ENCODE data around the gene DIP2C.

DNA sequence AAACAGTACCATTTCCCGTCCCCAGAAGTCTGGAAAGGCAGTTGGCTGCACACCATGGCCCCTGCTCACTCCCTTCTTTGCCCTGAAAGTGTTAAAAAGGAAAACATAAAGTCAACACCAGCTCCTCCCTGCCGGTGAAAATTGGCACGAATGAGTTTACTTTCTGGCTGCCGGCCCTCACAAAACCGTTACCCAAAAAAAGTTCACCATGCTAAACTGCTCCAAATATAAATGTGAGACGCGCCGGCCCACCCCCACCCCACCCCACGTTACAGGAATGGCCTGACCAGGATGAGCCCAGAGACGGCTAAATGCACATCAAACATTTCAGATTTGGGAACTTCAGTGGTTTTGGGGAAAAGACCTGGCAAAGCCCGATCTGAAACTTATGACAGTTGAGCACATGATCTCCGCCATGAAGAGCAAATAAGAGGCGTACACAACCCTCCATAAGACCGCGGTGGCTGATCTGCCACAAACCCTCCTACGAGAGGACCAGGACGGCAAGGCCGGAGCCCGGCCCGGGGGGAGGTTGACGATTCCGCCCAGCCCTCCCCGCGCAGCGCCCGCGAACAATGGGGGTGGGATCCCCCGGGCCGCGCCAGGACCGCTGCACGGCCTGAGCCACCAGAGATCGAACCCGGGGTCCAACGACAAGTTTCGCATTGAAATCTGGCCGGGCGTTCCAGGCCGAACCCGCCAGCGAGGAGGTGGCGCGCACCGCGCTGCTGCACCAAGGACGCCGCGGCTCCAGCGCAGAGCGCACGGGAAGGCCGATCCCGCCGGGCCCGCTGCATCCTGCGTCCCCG, 952 bp downstream of the DIP2C start:
- TF ChIP-seq POLR2A (IDR thresholded peaks at IDR 0.05) (no peak), EP300 (IDR thresholded peaks at IDR 0.05; ENCODE audit: low read depth) (no peak)
- TF ChIP-seq, protein P1, sequence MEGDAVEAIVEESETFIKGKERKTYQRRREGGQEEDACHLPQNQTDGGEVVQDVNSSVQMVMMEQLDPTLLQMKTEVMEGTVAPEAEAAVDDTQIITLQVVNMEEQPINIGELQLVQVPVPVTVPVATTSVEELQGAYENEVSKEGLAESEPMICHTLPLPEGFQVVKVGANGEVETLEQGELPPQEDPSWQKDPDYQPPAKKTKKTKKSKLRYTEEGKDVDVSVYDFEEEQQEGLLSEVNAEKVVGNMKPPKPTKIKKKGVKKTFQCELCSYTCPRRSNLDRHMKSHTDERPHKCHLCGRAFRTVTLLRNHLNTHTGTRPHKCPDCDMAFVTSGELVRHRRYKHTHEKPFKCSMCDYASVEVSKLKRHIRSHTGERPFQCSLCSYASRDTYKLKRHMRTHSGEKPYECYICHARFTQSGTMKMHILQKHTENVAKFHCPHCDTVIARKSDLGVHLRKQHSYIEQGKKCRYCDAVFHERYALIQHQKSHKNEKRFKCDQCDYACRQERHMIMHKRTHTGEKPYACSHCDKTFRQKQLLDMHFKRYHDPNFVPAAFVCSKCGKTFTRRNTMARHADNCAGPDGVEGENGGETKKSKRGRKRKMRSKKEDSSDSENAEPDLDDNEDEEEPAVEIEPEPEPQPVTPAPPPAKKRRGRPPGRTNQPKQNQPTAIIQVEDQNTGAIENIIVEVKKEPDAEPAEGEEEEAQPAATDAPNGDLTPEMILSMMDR (IDR thresholded peaks at IDR 0.05): no peak

Data from transverse colon (tissue), 3 donors.